Kidney (tissue), 14 donors: Measurements from ENCODE around the gene NLK. TPM values are rescaled to one million over a fixed set of nuclear protein-coding genes. Genes with fewer than 3 reads are reported as not detected.

Experiments
- DNase-seq, 5 donors: peaks; one replicate each; pipeline ENCODE4 v3.0.0-alpha.2; 2013 to 2020
- FAIRE-seq: peaks from 2 replicates; lab custom pipeline; 2012; peaks lifted over from hg19 to GRCh38; lab: Jason Lieb, UNC
- H3K27ac ChIP-seq, 2 donors: one replicate each; pipeline ENCODE4 v1.7.0; 2013; ENCODE audit warnings: low read depth in 2 of 2, low read length in 2 of 2, inconsistent platforms in 1 of 2
- H3K27me3 ChIP-seq: one replicate; pipeline ENCODE4 v1.7.1; 2013; ENCODE audit warnings: low read length, inconsistent platforms; ENCODE audit not compliant: control insufficient read depth, insufficient read depth
- H3K36me3 ChIP-seq, 3 donors: one replicate each; pipeline versions ENCODE4 v1.7.0 to v1.7.1; 2013; ENCODE audit warnings: low read length in 3 of 3, control low read depth in 1 of 3, inconsistent platforms in 1 of 3; ENCODE audit not compliant: insufficient read depth in 3 of 3, control insufficient read depth in 2 of 3
- H3K4me1 ChIP-seq, 3 donors: one replicate each; pipeline versions ENCODE4 v1.7.0 to v1.7.1; 2013; ENCODE audit warnings: low read length in 3 of 3, inconsistent platforms in 1 of 3, low read depth in 1 of 3; ENCODE audit not compliant: control insufficient read depth in 2 of 3, insufficient read depth in 2 of 3
- H3K4me3 ChIP-seq, 3 donors: one replicate each; pipeline versions ENCODE4 v1.7.0 to v1.8.1; 2013; ENCODE audit warnings: low read length in 3 of 3, control low read depth in 1 of 3, inconsistent platforms in 1 of 3
- H3K9ac ChIP-seq, 3 donors: one replicate each; pipeline versions ENCODE4 v1.7.0 to v1.7.1; 2013; ENCODE audit warnings: low read length in 3 of 3, control low read depth in 1 of 3, inconsistent platforms in 1 of 3
- H3K9me3 ChIP-seq, 3 donors: one replicate each; pipeline versions ENCODE4 v1.7.0 to v1.7.1; 2013; ENCODE audit warnings: low read length in 3 of 3, control low read depth in 1 of 3, inconsistent platforms in 1 of 3; ENCODE audit not compliant: control insufficient read depth in 2 of 3, insufficient read depth in 1 of 3
- CTCF ChIP-seq: IDR thresholded peaks from 3 replicates; pipeline ENCODE4 v1.5.1; 2012; ENCODE audit warnings: mild to moderate bottlenecking, moderate library complexity, borderline replicate concordance; ENCODE audit not compliant: insufficient read depth; ENCODE audit errors: extremely low read depth
- intact Hi-C: fragments of 100-400 bp; cut with DNase I; formaldehyde crosslinking; loops from one replicate; pipeline ENCODE4 v1.11.1; 2022
- polyA plus RNA-seq: library from polyadenylated mRNA; stranded (reverse); fragments of 350-450 nt; fragmentation: Illumina TruSeq; extraction: RNeasy Lipid Tissue Mini Kit (QIAGEN cat#74804); gene quantifications from one replicate; pipeline ENCODE4 v1.2.3, GENCODE V29; 2014; ENCODE audit warnings: low read depth, low replicate concordance; ENCODE audit not compliant: insufficient read depth
- total RNA-seq: library from RNA; stranded (reverse); fragmentation: NEBNext Ultra II Directional; extraction: Animal tissue kit (Norgen Biotek cat#: 25700); gene quantifications from one replicate; pipeline ENCODE4 v1.2.1, GENCODE V29; 2021
- donor health status: control.
- donor health status: control.
- donor health status: control.
- donor health status: control.
- donor health status: control.
- donor health status: DM: yes; HTN: yes; CAD: no.
- donor health status: Normal renal cell carcinoma (clear cell type).

NLK gene
- total and polyA plus RNA-seq, 2 donors from 2014 or later = 20.2 to 31.3 TPM

GRCh38 chr17:28008513-28008912 lies 34.0 kb upstream of the NLK start:
- DNase-seq = peak in 4 of 5 donors; percentile 66 to 91 (median 88)
- Histone ChIP-seq H3K4me3 (no peak overlapping the region), H3K36me3 (no peaks in the 10 kb centered on the region), H3K9me3 (no peaks in the 10 kb centered on the region), H3K4me1 (no peaks in the 10 kb centered on the region), H3K27me3 (no peaks in the 10 kb centered on the region), H3K27ac (no peak overlapping the region), H3K9ac (no peak overlapping the region)
- no peak for FAIRE-seq
- no peak for TF ChIP-seq CTCF
- intact Hi-C loops = no loop called here

GRCh38 chr17:28010406-28010805 lies 32.1 kb upstream of the NLK start:
- intact Hi-C loops = no loop called here
- FAIRE-seq = no peak
- Histone ChIP-seq H3K27me3 (no peaks in the 10 kb centered on the region), H3K27ac (no peak overlapping the region), H3K4me1 (no peaks in the 10 kb centered on the region), H3K9me3 (no peaks in the 10 kb centered on the region), H3K4me3 (no peak overlapping the region), H3K36me3 (no peaks in the 10 kb centered on the region), H3K9ac (no peak overlapping the region)
- no peak for DNase-seq
- no peak for TF ChIP-seq CTCF

GRCh38 chr17:28018439-28019070 lies 23.9 kb upstream of the NLK start:
- Histone ChIP-seq H3K9ac (no peak overlapping the region), H3K4me3 (no peak overlapping the region), H3K27me3 (no peaks in the 10 kb centered on the region), H3K4me1 (no peaks in the 10 kb centered on the region), H3K27ac (no peak overlapping the region), H3K9me3 (no peaks in the 10 kb centered on the region), H3K36me3 (no peaks in the 10 kb centered on the region)
- DNase-seq (no peak), FAIRE-seq (no peak)
- intact Hi-C loops = no loop called here
- no peak for TF ChIP-seq CTCF

- Histone ChIP-seq H3K4me1 (no peaks in the 10 kb centered on the region), H3K27me3 (no peaks in the 10 kb centered on the region), H3K36me3 (no peaks in the 10 kb centered on the region), H3K27ac (no peak overlapping the region), H3K4me3 (no peak overlapping the region), H3K9ac (no peak overlapping the region), H3K9me3 (no peaks in the 10 kb centered on the region)
- DNase-seq (no peak), FAIRE-seq (peak; percentile 37)
- TF ChIP-seq CTCF = no peak
- intact Hi-C loops = no loop called here
These were observed 22.0 kb upstream of the NLK start for GRCh38 chr17:28020515-28020914.
